IPS DF 6.9 (cell line): ENCODE measurements around the gene C22orf23.

Source experiments
- DNase-seq: peaks from one replicate; pipeline ENCODE4 v3.0.0-alpha.2; 2013; ENCODE audit warnings: low read depth, low spot score
- H3K27ac ChIP-seq: one replicate; pipeline ENCODE4 v1.5.1; 2013; ENCODE audit warnings: low read length, control low read depth
- H3K27me3 ChIP-seq: 2 replicates; pipeline ENCODE4 v1.6.1; 2013; ENCODE audit warnings: mild to moderate bottlenecking, low read length; ENCODE audit not compliant: control insufficient read depth, insufficient read depth
- H3K36me3 ChIP-seq: 2 replicates; pipeline ENCODE4 v1.6.1; 2013; ENCODE audit warnings: low read length; ENCODE audit not compliant: control insufficient read depth, insufficient read depth
- H3K4me1 ChIP-seq: 2 replicates; pipeline ENCODE4 v1.6.1; 2013; ENCODE audit warnings: low read length; ENCODE audit not compliant: control insufficient read depth, insufficient read depth
- H3K4me3 ChIP-seq: 2 replicates; pipeline ENCODE4 v1.5.1; 2013; ENCODE audit warnings: mild to moderate bottlenecking, low read length
- H3K9me3 ChIP-seq: 2 replicates; pipeline ENCODE4 v1.6.1; 2013; ENCODE audit warnings: low read length, inconsistent platforms; ENCODE audit not compliant: control insufficient read depth, insufficient read depth
- WGBS: extraction: QIAGEN DNeasy Blood & Tissue Kit; methylation state at CpG from one replicate; pipeline ENCODE4 v1.1.7; 2013; ENCODE audit warnings: mixed read lengths, missing lambda C conversion rate; ENCODE audit not compliant: insufficient read length, insufficient coverage; 5-methylcytosine and 5-hydroxymethylcytosine counted together

C22orf23 gene

DNA sequence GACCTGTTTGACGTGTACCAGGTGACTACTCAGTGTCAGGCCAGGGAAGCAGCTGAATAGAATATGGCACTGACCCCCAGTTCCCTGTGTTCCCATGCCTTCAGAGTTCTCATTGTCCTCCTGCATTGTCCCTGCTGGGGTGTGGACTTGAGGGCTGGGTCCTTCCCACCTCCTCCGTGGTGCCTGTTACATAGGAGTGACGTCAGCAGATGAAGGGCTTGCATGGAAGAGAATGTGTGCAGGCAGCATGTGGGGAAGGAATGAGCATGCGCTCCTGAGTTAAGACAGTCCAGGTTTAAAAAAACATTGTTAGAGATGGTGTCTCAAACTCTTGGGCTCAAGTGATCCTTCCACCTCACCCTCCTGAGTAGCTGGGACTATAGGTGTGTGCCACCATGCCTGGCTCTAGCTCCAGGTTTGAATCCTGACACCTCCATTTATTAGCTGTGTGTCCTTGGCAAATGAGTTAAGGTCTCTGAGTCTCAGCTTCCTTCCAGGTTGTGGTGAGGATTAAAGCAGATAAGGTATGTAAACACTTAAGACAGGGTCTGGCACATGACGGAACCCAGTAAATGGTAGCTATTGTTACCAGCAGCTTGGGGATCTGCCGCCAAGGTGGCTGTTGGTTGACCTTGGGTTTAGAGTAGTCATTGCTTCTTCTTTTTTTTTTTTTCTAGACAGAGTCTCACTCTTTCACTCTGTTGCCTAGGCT lies 38.5 kb upstream of the C22orf23 start:
- Histone ChIP-seq H3K4me3 (no peak overlapping the region), H3K27me3 (no peaks in the 10 kb centered on the region), H3K27ac (no peak overlapping the region), H3K36me3 (no peaks in the 10 kb centered on the region), H3K4me1 (peaks cover 1% of the 10 kb centered on the region; the same call in 1 of the 2 replicates), H3K9me3 (no peaks in the 10 kb centered on the region)
- no peak for DNase-seq
- WGBS, result no CpG with 5 or more reads among the region's 6 CpGs

DNA sequence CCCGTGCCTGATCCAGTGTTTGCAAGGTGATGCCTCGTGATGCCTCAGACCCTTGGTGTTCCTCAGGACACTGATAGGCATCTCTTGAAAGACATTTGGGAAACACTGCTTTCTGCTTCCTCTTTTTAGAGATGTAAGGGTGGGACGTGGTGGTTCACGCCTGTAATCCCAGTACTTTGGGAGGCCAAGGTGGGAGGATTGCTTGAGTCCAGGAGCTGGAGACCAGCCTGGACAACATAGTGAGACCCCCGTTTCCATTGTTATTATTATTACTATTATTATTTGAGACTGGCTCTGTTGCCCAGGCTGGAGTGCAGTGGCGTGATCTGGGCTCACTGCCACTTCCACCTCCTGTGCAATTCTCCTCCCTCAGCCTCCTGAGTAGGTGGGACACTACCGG lies 37.5 kb upstream of the C22orf23 start:
- H3K4me3 ChIP-seq, result no peak overlapping the region
- no peaks in the 10 kb centered on the region for H3K9me3 ChIP-seq
- WGBS, result no CpG with 5 or more reads among the region's 7 CpGs
- peaks cover 1% of the 10 kb centered on the region; the same call in 1 of the 2 replicates for H3K4me1 ChIP-seq
- no peak overlapping the region for H3K27ac ChIP-seq
- no peak for DNase-seq
- no peaks in the 10 kb centered on the region for H3K36me3 ChIP-seq
- no peaks in the 10 kb centered on the region for H3K27me3 ChIP-seq

DNA sequence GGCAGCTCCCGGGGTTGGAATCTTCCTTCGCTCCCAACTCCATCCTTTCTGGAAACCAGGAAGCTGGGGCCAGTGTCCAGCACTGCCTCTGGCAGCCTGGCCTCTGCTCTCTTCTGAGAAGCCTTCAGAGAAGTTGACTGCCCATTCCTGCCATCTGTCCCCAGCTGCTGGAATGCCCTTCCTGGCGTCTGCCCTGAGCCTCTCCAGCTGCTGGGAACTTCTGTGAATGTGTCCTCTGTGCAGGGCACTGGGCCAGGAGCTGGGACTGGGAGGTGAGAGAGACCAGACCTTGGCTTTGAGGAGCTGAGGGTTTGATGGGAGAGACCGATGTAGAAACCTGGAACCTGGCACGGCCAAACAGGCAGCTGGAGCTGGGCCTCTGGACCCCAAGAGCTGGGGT lies 36.9 kb upstream of the C22orf23 start:
- Histone ChIP-seq H3K4me3 (no peak overlapping the region), H3K36me3 (no peaks in the 10 kb centered on the region), H3K9me3 (no peaks in the 10 kb centered on the region), H3K4me1 (peaks cover 1% of the 10 kb centered on the region; the same call in 1 of the 2 replicates), H3K27ac (no peak overlapping the region), H3K27me3 (no peaks in the 10 kb centered on the region)
- DNase-seq, result no peak
- WGBS, result no CpG with 5 or more reads among the region's 5 CpGs

- Histone ChIP-seq H3K4me1 (peaks cover 8% of the 10 kb centered on the region), H3K27ac (no peak overlapping the region), H3K4me3 (no peak overlapping the region), H3K9me3 (no peaks in the 10 kb centered on the region), H3K27me3 (no peaks in the 10 kb centered on the region), H3K36me3 (no peaks in the 10 kb centered on the region)
- no peak for DNase-seq
- WGBS, result no CpG with 5 or more reads among the region's 14 CpGs
Measured at GRCh38 chr22:37989146-37990045, 36.0 kb upstream of the C22orf23 start.

DNA sequence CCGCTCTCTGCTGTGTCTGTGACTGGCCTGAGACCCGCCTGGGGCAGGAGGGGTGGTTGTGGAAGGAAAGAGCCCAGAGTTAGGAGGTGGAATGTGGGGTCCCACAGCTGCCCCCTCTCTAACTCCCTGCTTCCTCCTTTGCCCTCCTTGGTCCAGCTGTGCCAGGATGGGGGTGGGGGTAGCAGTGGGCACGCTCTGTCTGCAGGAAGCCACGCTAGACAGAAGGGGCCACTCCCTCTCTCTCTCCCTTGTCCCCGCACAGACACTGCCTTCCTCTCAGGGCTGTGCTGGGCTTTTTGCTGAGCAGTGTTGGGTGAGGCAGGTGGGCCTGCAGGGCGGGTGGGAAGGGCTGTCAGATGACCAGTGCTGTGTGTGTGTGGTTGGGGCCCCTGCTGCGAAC lies 33.0 kb upstream of the C22orf23 start:
- no CpG with 5 or more reads among the region's 7 CpGs for WGBS
- Histone ChIP-seq H3K9me3 (no peaks in the 10 kb centered on the region), H3K36me3 (no peaks in the 10 kb centered on the region), H3K4me3 (no peak overlapping the region), H3K27ac (no peak overlapping the region), H3K27me3 (peaks cover 2% of the 10 kb centered on the region), H3K4me1 (peaks cover 6% of the 10 kb centered on the region)
- DNase-seq, result no peak

- peaks cover 6% of the 10 kb centered on the region for H3K4me1 ChIP-seq
- H3K27ac ChIP-seq, result no peak overlapping the region
- H3K9me3 ChIP-seq, result no peaks in the 10 kb centered on the region
- peaks cover 2% of the 10 kb centered on the region for H3K27me3 ChIP-seq
- DNase-seq, result no peak
- no peak overlapping the region for H3K4me3 ChIP-seq
- no CpG with 5 or more reads among the region's 27 CpGs for WGBS
- no peaks in the 10 kb centered on the region for H3K36me3 ChIP-seq
Measured at GRCh38 chr22:37985751-37986281, 32.4 kb upstream of the C22orf23 start.

DNA sequence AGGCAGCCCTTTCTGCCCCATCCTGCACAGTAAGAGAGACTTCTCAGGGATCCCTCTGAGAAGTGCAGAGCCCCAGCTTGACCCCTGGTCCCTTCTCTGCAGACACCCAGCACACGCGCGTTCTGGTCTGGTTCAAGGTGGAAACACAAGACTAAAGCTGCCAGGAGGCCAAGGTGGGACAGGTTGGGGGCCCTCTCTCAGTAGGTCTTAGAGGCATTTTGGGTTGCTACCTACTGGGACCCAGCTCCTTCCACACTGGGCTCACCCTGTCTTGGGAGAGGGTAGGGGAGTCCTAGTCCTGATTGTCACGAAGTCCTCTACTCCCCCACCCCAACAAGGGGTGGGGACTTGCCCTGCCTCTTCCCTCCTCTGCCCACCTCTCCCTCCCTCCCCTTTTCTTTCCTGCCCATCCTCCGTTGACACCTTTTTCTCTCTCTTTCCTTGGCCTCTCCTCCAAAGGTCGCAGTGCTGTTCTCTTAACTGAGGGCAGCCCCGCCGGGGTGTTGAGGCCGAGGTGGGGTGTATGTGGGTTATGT lies 31.7 kb upstream of the C22orf23 start:
- DNase-seq, result no peak
- Histone ChIP-seq H3K4me3 (no peak overlapping the region), H3K27ac (no peak overlapping the region), H3K27me3 (peaks cover 2% of the 10 kb centered on the region), H3K4me1 (peaks cover 6% of the 10 kb centered on the region), H3K9me3 (no peaks in the 10 kb centered on the region), H3K36me3 (no peaks in the 10 kb centered on the region)
- no CpG with 5 or more reads among the region's 9 CpGs for WGBS

DNA sequence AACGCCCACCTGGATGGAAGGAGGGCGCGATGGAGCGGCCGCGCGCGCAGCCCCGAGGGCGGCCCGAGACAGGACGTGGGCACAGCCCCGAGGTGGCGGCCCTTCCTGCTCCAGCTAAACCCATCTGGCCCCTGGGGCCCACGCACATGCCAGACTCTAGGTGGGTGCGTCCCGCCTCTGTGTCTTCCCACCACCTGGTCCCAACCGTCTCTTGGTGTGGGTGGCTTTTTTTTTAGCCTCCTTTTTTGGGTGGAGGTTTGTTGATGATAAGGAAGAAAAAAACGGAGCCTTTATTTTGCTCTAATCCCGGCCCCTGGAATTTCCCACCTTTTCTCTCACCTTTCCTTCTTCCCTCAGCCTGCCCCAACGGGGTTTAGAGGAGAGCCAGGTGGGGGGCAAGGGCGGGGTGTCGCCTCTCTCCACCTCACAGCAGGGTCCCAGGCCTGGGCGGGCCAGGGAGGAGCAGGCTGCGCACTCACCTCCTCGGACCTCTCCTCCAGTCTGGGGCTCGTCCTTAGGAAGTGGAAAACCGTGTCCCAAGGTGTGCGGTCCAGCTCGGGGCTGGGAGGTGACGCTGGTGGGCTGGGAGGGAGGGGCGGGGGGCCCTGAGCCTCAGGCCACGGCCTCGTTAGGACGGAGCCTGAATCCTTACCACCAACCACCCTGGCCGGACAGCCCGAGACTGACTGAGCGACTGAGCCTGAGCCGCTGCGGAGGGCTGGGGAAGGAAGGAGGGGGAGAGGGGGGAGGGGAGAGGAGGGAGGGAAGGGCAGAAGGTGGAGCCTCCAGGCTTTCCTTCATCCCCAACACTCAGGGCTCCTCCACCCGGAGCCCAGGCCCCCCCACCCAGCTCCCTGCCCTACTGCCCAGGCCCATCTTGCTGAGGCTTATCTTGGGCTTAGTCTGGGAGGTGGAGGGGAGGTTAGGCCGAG lies 30.7 kb upstream of the C22orf23 start, which contains the start of gene SOX10:
TSS of gene SOX10 (minus strand) at position 696 of the 932 bp plus-strand sequence. CDS start 771 bp downstream, outside the sequence.
- H3K9me3 ChIP-seq, result no peaks in the 10 kb centered on the region
- no peaks in the 10 kb centered on the region for H3K36me3 ChIP-seq
- no peak within 1 kb of the TSS for H3K27ac ChIP-seq
- H3K4me1 ChIP-seq, result peaks cover 7% of the 10 kb centered on the region
- H3K4me3 ChIP-seq, result peak within 1 kb of the TSS; percentile 31; the same call in 1 of the 2 replicates
- DNase-seq, result no peak
- WGBS, result no CpG with 5 or more reads among the region's 42 CpGs
- H3K27me3 ChIP-seq, result peaks cover 2% of the 10 kb centered on the region

- Histone ChIP-seq H3K9me3 (no peaks in the 10 kb centered on the region), H3K4me1 (peaks cover 7% of the 10 kb centered on the region), H3K27me3 (peaks cover 2% of the 10 kb centered on the region), H3K4me3 (peak overlapping the region; percentile 27; the same call in 1 of the 2 replicates), H3K27ac (no peak overlapping the region), H3K36me3 (no peaks in the 10 kb centered on the region)
- DNase-seq, result no peak
- no CpG with 5 or more reads among the region's 84 CpGs for WGBS
Measured at GRCh38 chr22:37982938-37983859, 29.8 kb upstream of the C22orf23 start.
